Epithelial cell of alveolus of lung (primary cell): Measurements from ENCODE around the gene MYLK. TPM values are rescaled to one million over a fixed set of nuclear protein-coding genes. Genes with fewer than 3 reads are reported as not detected.

Source experiments
- total RNA-seq: library from RNA; depleted of rRNA; stranded (reverse); fragments of >200 nt; gene quantifications from 2 replicates; pipeline ENCODE4 v1.2.1, GENCODE V29; 2015

The MYLK gene, protein sequence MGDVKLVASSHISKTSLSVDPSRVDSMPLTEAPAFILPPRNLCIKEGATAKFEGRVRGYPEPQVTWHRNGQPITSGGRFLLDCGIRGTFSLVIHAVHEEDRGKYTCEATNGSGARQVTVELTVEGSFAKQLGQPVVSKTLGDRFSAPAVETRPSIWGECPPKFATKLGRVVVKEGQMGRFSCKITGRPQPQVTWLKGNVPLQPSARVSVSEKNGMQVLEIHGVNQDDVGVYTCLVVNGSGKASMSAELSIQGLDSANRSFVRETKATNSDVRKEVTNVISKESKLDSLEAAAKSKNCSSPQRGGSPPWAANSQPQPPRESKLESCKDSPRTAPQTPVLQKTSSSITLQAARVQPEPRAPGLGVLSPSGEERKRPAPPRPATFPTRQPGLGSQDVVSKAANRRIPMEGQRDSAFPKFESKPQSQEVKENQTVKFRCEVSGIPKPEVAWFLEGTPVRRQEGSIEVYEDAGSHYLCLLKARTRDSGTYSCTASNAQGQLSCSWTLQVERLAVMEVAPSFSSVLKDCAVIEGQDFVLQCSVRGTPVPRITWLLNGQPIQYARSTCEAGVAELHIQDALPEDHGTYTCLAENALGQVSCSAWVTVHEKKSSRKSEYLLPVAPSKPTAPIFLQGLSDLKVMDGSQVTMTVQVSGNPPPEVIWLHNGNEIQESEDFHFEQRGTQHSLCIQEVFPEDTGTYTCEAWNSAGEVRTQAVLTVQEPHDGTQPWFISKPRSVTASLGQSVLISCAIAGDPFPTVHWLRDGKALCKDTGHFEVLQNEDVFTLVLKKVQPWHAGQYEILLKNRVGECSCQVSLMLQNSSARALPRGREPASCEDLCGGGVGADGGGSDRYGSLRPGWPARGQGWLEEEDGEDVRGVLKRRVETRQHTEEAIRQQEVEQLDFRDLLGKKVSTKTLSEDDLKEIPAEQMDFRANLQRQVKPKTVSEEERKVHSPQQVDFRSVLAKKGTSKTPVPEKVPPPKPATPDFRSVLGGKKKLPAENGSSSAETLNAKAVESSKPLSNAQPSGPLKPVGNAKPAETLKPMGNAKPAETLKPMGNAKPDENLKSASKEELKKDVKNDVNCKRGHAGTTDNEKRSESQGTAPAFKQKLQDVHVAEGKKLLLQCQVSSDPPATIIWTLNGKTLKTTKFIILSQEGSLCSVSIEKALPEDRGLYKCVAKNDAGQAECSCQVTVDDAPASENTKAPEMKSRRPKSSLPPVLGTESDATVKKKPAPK (N-terminal part only)
- 60.5 and 110 TPM in 2 replicates for total RNA-seq

DNA sequence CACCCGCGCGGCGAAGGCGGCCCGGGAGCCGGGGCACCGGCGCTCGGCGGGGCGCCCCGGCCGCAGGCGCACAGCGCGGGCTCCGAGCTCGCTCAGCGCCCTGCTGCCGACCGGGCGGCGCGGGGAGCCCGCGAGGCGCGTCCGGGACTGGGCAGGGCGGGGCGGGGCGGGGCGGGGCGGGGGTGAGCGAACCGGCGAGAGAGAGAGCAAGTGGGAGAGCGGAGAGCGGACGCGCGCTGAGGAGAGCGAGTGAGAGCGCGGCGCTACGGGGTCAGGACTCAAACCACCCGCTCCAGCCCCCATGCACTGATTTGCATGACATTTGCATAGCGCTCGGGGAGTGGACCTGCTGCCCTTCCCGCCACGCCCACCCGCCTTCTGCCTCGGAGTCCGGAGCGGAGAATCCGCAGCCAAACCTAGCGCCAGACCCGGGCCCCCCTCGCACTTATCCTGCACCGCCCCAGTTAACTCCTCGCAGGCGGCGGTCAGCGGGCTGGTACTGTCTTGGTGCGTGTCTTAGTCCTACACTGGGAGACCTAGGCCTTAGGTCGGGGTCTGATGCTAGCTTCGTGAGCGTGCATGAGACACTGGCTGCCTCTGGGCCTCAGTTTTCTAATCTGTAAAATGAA, at the start of gene MYLK:
TSS of gene MYLK (minus strand) at position 130 of the 629 bp plus-strand sequence. CDS start 90,491 bp downstream, outside the sequence.

DNA sequence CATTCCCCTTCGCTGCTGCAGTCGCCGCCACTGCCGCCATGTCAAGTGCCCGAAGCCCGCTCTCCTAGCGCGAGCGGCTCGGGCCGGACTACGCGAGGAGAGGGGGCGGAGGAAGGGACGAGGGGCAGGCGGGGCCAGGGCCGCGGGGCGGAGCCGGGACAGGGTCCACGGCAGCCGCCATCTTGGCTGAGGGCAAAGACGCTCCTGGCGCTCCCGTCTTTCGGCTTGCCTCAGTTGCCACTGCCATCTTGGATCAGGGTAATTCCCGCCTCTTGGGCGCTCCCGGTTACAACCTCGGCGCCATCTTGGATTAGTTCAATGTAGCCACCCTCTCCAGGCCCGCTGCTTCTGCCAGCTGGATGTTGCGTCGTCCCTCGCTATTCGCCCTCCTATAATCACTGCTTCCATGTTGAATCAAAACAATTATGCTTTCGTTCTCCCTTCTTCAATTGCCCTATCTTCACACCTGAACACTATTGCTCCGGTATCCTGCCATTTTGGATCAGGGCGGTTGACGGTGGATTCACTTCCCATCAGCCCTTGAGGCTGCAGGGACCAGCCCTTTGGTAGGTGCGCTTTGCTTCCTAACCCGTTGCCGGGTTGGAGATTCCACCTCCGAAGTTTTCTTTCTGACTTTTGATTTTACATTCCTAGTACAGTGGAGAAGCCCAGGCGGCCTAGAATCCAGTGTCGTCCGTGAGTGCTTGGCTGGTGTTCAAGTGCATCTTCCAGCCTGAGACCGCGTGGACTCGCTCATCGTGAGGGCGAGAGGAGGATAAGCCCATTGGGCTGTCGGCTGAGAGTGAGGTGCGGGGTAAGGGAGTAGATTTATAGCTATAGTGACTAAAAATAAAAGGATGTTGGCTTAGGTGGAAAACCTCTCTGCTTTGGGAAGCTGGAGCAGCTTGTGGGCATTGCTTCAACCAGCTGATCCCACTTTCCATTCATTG, 298.9 kb downstream of the MYLK start, which contains the start of gene HACD2:
TSS of gene HACD2 (minus strand) at position 66 of the 950 bp plus-strand sequence. CDS start at position 40, 26 bp downstream.

Other genes starting within 250 kb of the MYLK start
- 11.9 and 27.4 TPM in 2 replicates for gene CCDC14, start 76.9 kb upstream of the MYLK start, total RNA-seq
- gene ROPN1, start 107.8 kb upstream of the MYLK start, total RNA-seq, result not detected in 2 replicates
- 4.1 and 16.4 TPM in 2 replicates for gene KALRN, start 149.0 kb upstream of the MYLK start, total RNA-seq